WTC11 (cell line): ENCODE results near the gene TMF1. TPM values are rescaled to one million over a fixed set of nuclear protein-coding genes. Genes with fewer than 3 reads are reported as not detected.
A peak's percentile ranks its signal among the peaks of the same experiment; 100 is the strongest.

Source experiments
- ATAC-seq: fragments of 200-7000 bp; cut with Tn5 transposase; 2 replicates; pipeline ENCODE4 v1.10.0; 2021; ENCODE audit warnings: mild to moderate bottlenecking, moderate library complexity
- CTCF ChIA-PET: fragments of 300-600 bp; sonication (Branson Sonifier 250); formaldehyde crosslinking; loops from one replicate; lab custom pipeline; 2021; ENCODE audit warnings: antibody characterized with exemption; lab: Charles Lee
- POLR2A ChIA-PET: fragments of 350-600 bp; sonication (Branson Sonifier 250); formaldehyde crosslinking; loops from one replicate; lab custom pipeline; 2021; ENCODE audit warnings: antibody characterized with exemption; lab: Charles Lee
- DNase-seq: peaks from one replicate; pipeline ENCODE4 v3.0.0; 2021; ENCODE audit warnings: low spot score
- H3K27ac Mint-ChIP-seq: 2 replicates; pipeline ENCODE4 v1.8.0; 2021; ENCODE audit warnings: mixed read lengths
- H3K27me3 Mint-ChIP-seq: 2 replicates; pipeline ENCODE4 v1.8.0; 2021; ENCODE audit warnings: low read depth, mild to moderate bottlenecking, moderate library complexity, mixed read lengths
- H3K36me3 Mint-ChIP-seq: 2 replicates; pipeline ENCODE4 v1.8.0; 2021; ENCODE audit warnings: mixed read lengths
- H3K4me1 Mint-ChIP-seq: 2 replicates; pipeline ENCODE4 v1.8.0; 2022; ENCODE audit warnings: mixed read lengths
- H3K4me3 Mint-ChIP-seq: 2 replicates; pipeline ENCODE4 v1.8.0; 2021; ENCODE audit warnings: mild to moderate bottlenecking, moderate library complexity, mixed read lengths
- H3K9me3 Mint-ChIP-seq: 2 replicates; pipeline ENCODE4 v1.8.0; 2021; ENCODE audit warnings: mixed read lengths
- AR ChIP-seq: fragments of 250-450 bp; sonication (Bioruptor Pico); IDR thresholded peaks from 2 replicates; pipeline ENCODE4 v1.9.0; 2021; ENCODE audit warnings: mild to moderate bottlenecking
- CBFB ChIP-seq: sonication (generic); formaldehyde crosslinking; IDR thresholded peaks from 2 replicates; pipeline ENCODE4 v1.8.1; 2022; ENCODE audit warnings: mild to moderate bottlenecking, low read depth, missing genetic modification reagents
- E2F4 ChIP-seq: sonication (generic); formaldehyde crosslinking; IDR thresholded peaks from 2 replicates; pipeline ENCODE4 v1.8.1; 2022; ENCODE audit warnings: low read depth, mild to moderate bottlenecking, moderate library complexity, missing genetic modification reagents, borderline replicate concordance
- HMGXB4 ChIP-seq: sonication (generic); formaldehyde crosslinking; IDR thresholded peaks from 2 replicates; pipeline ENCODE4 v1.8.1; 2023; ENCODE audit warnings: mild to moderate bottlenecking, moderate library complexity, missing genetic modification reagents
- NFATC4 ChIP-seq: fragments of 250-450 bp; sonication (Bioruptor Pico); IDR thresholded peaks from 2 replicates; pipeline ENCODE4 v1.9.0; 2021; ENCODE audit warnings: mild to moderate bottlenecking
- NR1H2 ChIP-seq: sonication (generic); formaldehyde crosslinking; IDR thresholded peaks from 2 replicates; pipeline ENCODE4 v1.9.0; 2021; ENCODE audit warnings: mild to moderate bottlenecking, moderate library complexity, missing genetic modification reagents
- NR3C1 ChIP-seq: sonication (generic); formaldehyde crosslinking; conservative IDR thresholded peaks from 2 replicates; pipeline ENCODE4 v1.8.1; 2023; ENCODE audit warnings: low read depth, mild to moderate bottlenecking, missing genetic modification reagents
- OVOL2 ChIP-seq: fragments of 250-450 bp; sonication (Bioruptor Pico); IDR thresholded peaks from 2 replicates; pipeline ENCODE4 v1.9.0; 2021; ENCODE audit warnings: mild to moderate bottlenecking, borderline replicate concordance
- PRRX2 ChIP-seq: fragments of 250-450 bp; sonication (Bioruptor Pico); IDR thresholded peaks from 2 replicates; pipeline ENCODE4 v1.8.0; 2021; ENCODE audit warnings: mild to moderate bottlenecking
- RORB ChIP-seq: fragments of 250-450 bp; sonication (Bioruptor Pico); IDR thresholded peaks from 2 replicates; pipeline ENCODE4 v1.9.0; 2021; ENCODE audit warnings: mild to moderate bottlenecking
- TEAD1 ChIP-seq: sonication (generic); formaldehyde crosslinking; IDR thresholded peaks from 2 replicates; pipeline ENCODE4 v1.8.0; 2022; ENCODE audit warnings: mild to moderate bottlenecking, missing genetic modification reagents
- TEAD4 ChIP-seq: sonication (generic); formaldehyde crosslinking; IDR thresholded peaks from 2 replicates; pipeline ENCODE4 v1.8.0; 2022; ENCODE audit warnings: mild to moderate bottlenecking, missing genetic modification reagents
- ZNF532 ChIP-seq: fragments of 250-450 bp; sonication (Bioruptor Pico); IDR thresholded peaks from 2 replicates; pipeline ENCODE4 v1.9.0; 2021; ENCODE audit warnings: mild to moderate bottlenecking, borderline replicate concordance
- total RNA-seq: library from RNA; stranded (reverse); gene quantifications from 3 replicates; pipeline ENCODE4 v1.2.3, GENCODE V29; 2021

Gene TMF1
- total RNA-seq, 1 experiment from 2014 or later, result 23.9 TPM

GRCh38 chr3:69011096-69011730 lies 40.9 kb downstream of the TMF1 start:
- ChIA-PET POLR2A (no interaction called here), CTCF (interaction anchor here (1.9 kb wide), 1 partner anchor 110 kb away, joined by 5 read pairs; no protein-coding TSS in a partner anchor)
- Mint-ChIP-seq H3K4me3 (peak overlapping the region; percentile 47), H3K4me1 (peaks cover 68% of the 10 kb centered on the region), H3K36me3 (peaks cover 25% of the 10 kb centered on the region), H3K27me3 (peaks cover 3% of the 10 kb centered on the region; the same call in 1 of the 2 replicates), H3K9me3 (no peaks in the 10 kb centered on the region), H3K27ac (peak overlapping the region; percentile 94)
- ATAC-seq, result no peak
- no peak for DNase-seq
- no peak for TF ChIP-seq CBFB (CRISPR knock-in tag)
- no peak for TF ChIP-seq NR3C1 (CRISPR knock-in tag)
- no peak for TF ChIP-seq RORB
- no peak for TF ChIP-seq E2F4 (CRISPR knock-in tag)
- TF ChIP-seq OVOL2 (CRISPR knock-in tag), result no peak
- no peak for TF ChIP-seq HMGXB4 (CRISPR knock-in tag)
- TF ChIP-seq, all 79 proteins: peak for 0

- POLR2A ChIA-PET, result interaction anchor here (0.7 kb wide), 3 partner anchors 153 to 801 kb away, joined by 3 to 8 read pairs (median 5); no protein-coding TSS in a partner anchor
- peaks cover 3% of the 10 kb centered on the region; the same call in 1 of the 2 replicates for H3K27me3 Mint-ChIP-seq
- H3K4me3 Mint-ChIP-seq, result peak overlapping the region; percentile 2; the same call in 1 of the 2 replicates
- TF ChIP-seq TEAD1 (CRISPR knock-in tag) (peak; percentile 90; the same call in 1 of the 2 replicates), TEAD4 (CRISPR knock-in tag) (peak; percentile 75; the same call in 1 of the 2 replicates), NR1H2 (CRISPR knock-in tag) (no peak), ZNF532 (CRISPR knock-in tag) (peak; percentile 61; the same call in 1 of the 2 replicates)
- peak; percentile 26 for DNase-seq
- peak overlapping the region; percentile 94 for H3K27ac Mint-ChIP-seq
- no peaks in the 10 kb centered on the region for H3K9me3 Mint-ChIP-seq
- H3K4me1 Mint-ChIP-seq, result peaks cover 59% of the 10 kb centered on the region
- peak; percentile 78 for ATAC-seq
- CTCF ChIA-PET, result interaction anchor here (0.7 to 1.9 kb wide), 7 partner anchors 28 to 341 kb away, joined by 3 to 7 read pairs (median 4); no protein-coding TSS in a partner anchor
- peaks cover 37% of the 10 kb centered on the region for H3K36me3 Mint-ChIP-seq
These were observed 42.3 kb downstream of the TMF1 start for GRCh38 chr3:69009559-69010410.

- Mint-ChIP-seq H3K9me3 (no peaks in the 10 kb centered on the region), H3K4me3 (no peak overlapping the region; the same call in 1 of the 2 replicates), H3K36me3 (peaks cover 44% of the 10 kb centered on the region), H3K27me3 (no peaks in the 10 kb centered on the region), H3K4me1 (peaks cover 51% of the 10 kb centered on the region), H3K27ac (peak overlapping the region; percentile 94)
- DNase-seq (no peak), ATAC-seq (peak; percentile 3)
- CTCF ChIA-PET, result interaction anchor here (0.7 to 1.9 kb wide), 8 partner anchors 27 to 342 kb away, joined by 3 to 7 read pairs (median 4); partner anchors contain the start of gene TAFA4
- POLR2A ChIA-PET, result interaction anchor here (0.7 kb wide), 3 partner anchors 154 to 801 kb away, joined by 3 to 8 read pairs (median 5); no protein-coding TSS in a partner anchor
- TF ChIP-seq PRRX2 (CRISPR knock-in tag), result 0 out of 2 replicates have a peak, but pooled peaks have one; percentile 49
- 0 out of 2 replicates have a peak, but pooled peaks have one; percentile 43 for TF ChIP-seq AR (CRISPR knock-in tag)
- TF ChIP-seq ZNF532 (CRISPR knock-in tag), result 0 out of 2 replicates have a peak, but pooled peaks have one; percentile 77
- TF ChIP-seq NFATC4 (CRISPR knock-in tag), result no peak
These were observed 43.2 kb downstream of the TMF1 start for GRCh38 chr3:69008980-69009379.
